HFF-Myc (cell line): Measurements from ENCODE around the gene CTSW.

Source experiments
- DNase-seq: peaks from one replicate; pipeline ENCODE4 v3.0.0-alpha.2; 2011; ENCODE audit warnings: low read depth; ENCODE audit errors: extremely low read depth
- H3K4me3 ChIP-seq: replicated peaks from 2 replicates; pipeline ENCODE4 v1.5.1; 2011; ENCODE audit warnings: low read depth, mild to moderate bottlenecking, control low read depth, low read length
- TF ChIP-seq, protein P1 (sequence below): IDR thresholded peaks from 2 replicates; pipeline ENCODE4 v1.5.1; 2012; ENCODE audit warnings: mild to moderate bottlenecking, low read depth, low read length, control low read depth; ENCODE audit errors: missing control alignments

CTSW gene

DNA sequence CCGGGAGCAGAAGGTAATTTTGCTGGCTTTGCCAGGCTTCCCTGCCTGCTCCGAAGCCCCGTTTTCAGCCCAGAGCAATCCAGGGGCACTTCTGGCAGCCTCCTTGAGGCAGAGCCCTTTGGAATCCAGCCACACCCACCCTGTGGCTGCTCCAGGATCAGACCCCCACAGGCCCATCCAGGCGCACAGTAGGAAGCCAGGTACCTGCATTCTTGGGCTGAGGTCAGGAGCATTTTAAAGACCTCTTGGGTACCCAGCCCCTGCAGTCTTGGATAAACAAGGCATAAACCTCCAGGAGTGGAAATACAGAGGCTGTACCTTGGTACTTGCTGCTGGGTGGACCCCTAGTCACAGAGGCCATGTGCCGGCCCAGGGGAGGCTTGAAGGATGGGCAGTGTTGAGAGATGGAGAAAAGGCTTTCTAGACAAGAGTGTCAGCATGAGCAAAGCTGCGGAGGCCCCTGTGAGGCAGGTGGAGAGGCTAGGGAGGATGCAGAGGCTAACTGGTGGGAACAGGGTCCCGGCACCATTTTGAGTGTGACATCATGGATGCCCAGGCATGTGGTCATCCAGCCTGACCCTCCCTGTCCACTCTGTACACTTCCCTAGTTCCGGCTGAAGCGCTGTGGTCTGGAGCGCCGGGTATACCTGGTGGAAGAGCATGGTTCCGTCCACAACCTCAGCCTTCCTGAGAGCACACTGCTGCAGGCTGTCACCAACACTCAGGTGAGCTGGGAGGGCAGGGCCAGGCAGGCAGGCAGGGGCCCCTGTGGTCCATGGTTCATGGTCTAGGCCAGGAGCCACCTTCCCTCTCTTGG, 15.5 kb upstream of the CTSW start:
- no peak for DNase-seq
- no peak overlapping the region for H3K4me3 ChIP-seq
- TF ChIP-seq, protein P1, sequence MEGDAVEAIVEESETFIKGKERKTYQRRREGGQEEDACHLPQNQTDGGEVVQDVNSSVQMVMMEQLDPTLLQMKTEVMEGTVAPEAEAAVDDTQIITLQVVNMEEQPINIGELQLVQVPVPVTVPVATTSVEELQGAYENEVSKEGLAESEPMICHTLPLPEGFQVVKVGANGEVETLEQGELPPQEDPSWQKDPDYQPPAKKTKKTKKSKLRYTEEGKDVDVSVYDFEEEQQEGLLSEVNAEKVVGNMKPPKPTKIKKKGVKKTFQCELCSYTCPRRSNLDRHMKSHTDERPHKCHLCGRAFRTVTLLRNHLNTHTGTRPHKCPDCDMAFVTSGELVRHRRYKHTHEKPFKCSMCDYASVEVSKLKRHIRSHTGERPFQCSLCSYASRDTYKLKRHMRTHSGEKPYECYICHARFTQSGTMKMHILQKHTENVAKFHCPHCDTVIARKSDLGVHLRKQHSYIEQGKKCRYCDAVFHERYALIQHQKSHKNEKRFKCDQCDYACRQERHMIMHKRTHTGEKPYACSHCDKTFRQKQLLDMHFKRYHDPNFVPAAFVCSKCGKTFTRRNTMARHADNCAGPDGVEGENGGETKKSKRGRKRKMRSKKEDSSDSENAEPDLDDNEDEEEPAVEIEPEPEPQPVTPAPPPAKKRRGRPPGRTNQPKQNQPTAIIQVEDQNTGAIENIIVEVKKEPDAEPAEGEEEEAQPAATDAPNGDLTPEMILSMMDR = no peak

DNA sequence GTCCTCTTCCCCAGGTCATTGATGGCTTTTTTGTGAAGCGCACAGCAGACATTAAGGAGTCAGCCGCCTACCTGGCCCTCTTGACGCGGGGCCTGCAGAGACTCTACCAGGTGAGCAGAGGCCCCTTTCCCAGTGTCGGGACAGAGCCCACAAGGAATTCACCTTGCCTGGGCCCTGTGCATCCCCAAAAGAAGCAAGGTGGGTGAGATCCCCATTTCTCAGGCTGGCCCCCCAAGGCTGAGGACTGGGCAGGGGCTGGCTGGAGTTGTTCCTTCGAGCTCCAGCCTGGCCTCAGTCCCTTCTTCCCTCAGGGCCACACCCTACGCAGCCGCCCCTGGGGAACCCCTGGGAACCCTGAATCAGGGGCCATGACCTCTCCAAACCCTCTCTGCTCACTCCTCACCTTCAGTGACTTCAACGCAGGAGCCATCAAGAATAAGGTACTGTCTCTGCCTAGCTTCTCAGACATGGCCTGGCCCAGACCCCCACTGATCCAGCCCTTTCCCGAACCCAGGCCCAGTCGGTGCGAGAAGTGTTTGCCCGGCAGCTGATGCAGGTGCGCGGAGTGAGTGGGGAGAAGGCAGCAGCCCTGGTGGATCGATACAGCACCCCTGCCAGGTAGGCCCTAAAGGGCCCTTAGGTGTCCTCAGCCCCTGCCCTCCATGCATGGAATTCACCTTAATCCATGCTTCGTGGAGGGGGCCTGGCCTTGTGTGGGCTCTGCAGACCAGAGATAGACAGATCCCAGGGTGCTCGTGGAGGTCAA, 14.7 kb upstream of the CTSW start:
- H3K4me3 ChIP-seq = no peak overlapping the region
- TF ChIP-seq, protein P1 = no peak
- no peak for DNase-seq

DNA sequence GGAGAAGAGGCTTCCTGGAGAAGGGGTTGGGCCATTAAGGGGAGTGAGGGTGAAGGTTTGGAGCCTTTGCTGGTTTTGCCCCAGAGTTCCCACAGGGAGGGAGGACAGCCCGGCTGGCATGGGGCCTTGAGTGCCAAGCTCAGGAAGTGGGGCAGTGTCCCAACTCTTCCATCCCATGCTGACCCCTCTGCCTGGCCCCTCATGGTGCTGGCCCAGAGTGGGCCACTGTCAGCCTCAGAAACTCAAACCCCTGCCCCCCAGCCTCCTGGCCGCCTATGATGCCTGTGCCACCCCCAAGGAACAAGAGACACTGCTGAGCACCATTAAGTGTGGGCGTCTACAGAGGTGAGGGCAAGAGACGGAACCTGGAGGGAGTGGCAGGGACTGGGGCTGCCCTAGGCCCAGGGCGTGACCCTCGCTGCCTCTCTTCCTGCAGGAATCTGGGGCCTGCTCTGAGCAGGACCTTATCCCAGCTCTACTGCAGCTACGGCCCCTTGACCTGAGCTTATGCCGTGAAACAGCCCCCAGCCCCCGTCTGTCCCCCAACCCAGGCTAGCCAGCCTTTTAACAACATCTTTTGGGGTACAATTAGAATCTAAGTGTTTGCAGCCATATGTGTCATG, 14.0 kb upstream of the CTSW start:
- TF ChIP-seq, protein P1 = no peak
- no peak for DNase-seq
- no peak overlapping the region for H3K4me3 ChIP-seq

DNA sequence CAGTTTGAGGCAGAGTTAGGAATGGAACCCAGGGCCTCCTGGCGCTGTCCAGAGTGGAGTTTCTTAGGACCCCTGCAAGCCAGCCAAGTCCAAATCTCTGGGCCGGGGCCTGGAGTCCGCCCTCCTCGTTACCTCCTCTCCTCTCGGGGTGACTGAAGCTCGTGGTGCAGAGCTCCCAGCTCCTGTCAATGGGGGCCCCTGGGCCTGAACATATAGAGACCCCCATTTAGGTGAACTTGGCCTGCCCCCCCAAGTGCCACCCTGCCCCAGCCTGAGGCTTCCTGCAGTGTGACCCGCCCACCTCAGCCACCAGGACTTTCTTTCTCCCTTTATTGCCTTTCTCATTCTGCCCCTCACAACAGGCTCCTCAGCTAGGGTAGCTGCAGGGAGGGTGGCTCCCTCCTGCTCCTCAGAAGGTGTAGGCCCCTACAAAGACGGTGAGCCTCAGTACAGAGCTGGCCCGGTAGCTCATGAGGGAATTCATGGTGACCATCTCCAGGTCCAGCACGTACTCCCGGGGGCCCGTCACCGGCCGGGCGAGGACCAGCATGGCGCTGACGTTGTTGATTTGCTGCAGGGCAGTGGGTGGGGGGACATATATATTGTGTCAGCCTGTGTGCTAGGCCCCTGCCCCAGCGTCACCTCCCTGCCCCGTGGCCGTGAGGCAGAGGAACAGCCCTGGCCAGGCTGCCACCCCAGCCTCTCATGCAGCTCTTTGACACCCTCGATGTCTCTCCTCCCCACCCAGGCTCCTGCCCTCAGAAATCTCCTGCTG, 12.9 kb upstream of the CTSW start:
- no peak overlapping the region for H3K4me3 ChIP-seq
- TF ChIP-seq, protein P1 = no peak
- no peak for DNase-seq

DNA sequence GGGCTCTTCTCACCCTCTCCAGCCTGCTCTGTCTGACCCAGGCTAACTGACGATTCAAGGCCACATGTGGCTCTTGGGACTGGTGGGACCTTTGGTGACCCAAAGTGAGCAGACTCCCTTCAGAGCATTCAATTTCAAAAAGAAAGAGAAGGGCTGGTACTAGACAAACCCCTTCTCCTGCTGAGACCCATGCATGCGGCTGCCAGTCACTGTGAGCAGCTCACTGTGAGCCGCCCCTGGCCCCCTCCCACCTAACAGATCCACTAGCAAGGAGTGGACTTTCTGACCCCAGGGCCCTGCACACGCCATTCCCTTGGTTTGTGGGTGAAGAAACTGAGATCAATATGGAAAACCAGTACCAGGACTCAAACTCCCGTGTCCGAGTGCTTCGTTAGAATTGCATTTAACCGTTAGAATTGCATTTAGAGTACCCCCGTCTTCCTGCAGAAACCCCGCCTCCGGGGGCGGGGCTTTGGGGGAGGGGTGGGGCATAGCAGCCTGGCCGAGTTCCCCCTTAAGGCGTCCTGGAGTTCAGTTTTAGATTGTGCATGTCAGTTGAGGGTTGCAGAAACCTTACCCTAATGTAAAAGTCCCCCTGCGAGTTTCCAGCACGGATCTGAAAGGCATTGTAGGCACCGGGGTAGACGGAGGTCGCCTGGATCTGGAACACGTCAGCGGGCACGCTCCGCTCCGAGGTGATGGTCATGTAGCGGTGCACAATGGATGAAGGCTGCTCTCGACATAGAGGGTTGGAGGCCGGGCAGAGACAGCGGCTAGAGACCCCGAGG, 12.2 kb upstream of the CTSW start:
- H3K4me3 ChIP-seq = no peak overlapping the region
- no peak for DNase-seq
- TF ChIP-seq, protein P1 = no peak
